OCI-LY7 (cell line): ENCODE data around the gene MRPS11. TPM values are rescaled to one million over a fixed set of nuclear protein-coding genes. Genes with fewer than 3 reads are reported as not detected.

Source experiments
- BruUV-seq: library from RNA; stranded (reverse); fragments of 400-500 nt; replicated peaks from 2 replicates; lab custom pipeline; 2021; lab: Mats Ljungman, UMichigan
- CTCF ChIA-PET: fragments of 300-600 bp; sonication (Branson Sonifier 250); formaldehyde crosslinking; loops from one replicate; lab custom pipeline; 2022; ENCODE audit warnings: antibody characterized with exemption; ENCODE audit not compliant: unreplicated experiment; lab: Charles Lee
- POLR2A ChIA-PET: fragments of 300-600 bp; sonication (Branson Sonifier 250); formaldehyde crosslinking; loops from one replicate; lab custom pipeline; 2022; ENCODE audit warnings: antibody characterized with exemption; lab: Charles Lee
- DNase-seq: peaks from one replicate; pipeline ENCODE4 v3.0.0-alpha.2; 2015; ENCODE audit warnings: low spot score
- H2AFZ ChIP-seq: fragments of 200-600 bp; sonication (generic), shearing (Covaris generic); 2 replicates; pipeline ENCODE4 v1.6.1; 2014; ENCODE audit warnings: mild to moderate bottlenecking, antibody characterized with exemption, low read length, moderate library complexity
- H3K27ac ChIP-seq: fragments of 200-600 bp; sonication (generic); 2 replicates; pipeline ENCODE4 v1.5.1; 2014; ENCODE audit warnings: mixed run types, low read depth, mild to moderate bottlenecking, moderate library complexity, low read length, inconsistent platforms; ENCODE audit not compliant: poor library complexity, severe bottlenecking
- H3K36me3 ChIP-seq: fragments of 200-600 bp; sonication (generic); 2 replicates; pipeline ENCODE4 v1.6.1; 2014; ENCODE audit warnings: mild to moderate bottlenecking, antibody characterized with exemption, low read length, moderate library complexity, mixed read lengths; ENCODE audit not compliant: insufficient read depth
- H3K4me1 ChIP-seq: fragments of 200-600 bp; sonication (generic); 2 replicates; pipeline ENCODE4 v1.5.1; 2014; ENCODE audit warnings: mild to moderate bottlenecking, low read length; ENCODE audit not compliant: insufficient read depth, poor library complexity, severe bottlenecking
- H3K4me2 ChIP-seq: fragments of 200-600 bp; sonication (generic); 2 replicates; pipeline ENCODE4 v1.6.1; 2014; ENCODE audit warnings: mild to moderate bottlenecking, low read length
- H3K4me3 ChIP-seq: fragments of 200-600 bp; sonication (generic); 2 replicates; pipeline ENCODE4 v1.5.1; 2014; ENCODE audit warnings: mild to moderate bottlenecking, low read depth, low read length; ENCODE audit not compliant: poor library complexity, severe bottlenecking
- H3K79me2 ChIP-seq: fragments of 200-600 bp; sonication (generic); 2 replicates; pipeline ENCODE4 v1.6.1; 2016; ENCODE audit warnings: low read depth, mild to moderate bottlenecking, low read length, moderate library complexity, mixed read lengths; ENCODE audit not compliant: insufficient read depth
- H3K9me2 ChIP-seq: fragments of 200-600 bp; sonication (generic); 2 replicates; pipeline ENCODE4 v1.6.1; 2016; ENCODE audit warnings: mild to moderate bottlenecking, low read length, mixed read lengths; ENCODE audit not compliant: insufficient read depth
- H3K9me3 ChIP-seq: fragments of 200-600 bp; sonication (generic); 2 replicates; pipeline ENCODE4 v1.6.1; 2014; ENCODE audit warnings: mild to moderate bottlenecking, mixed run types, low read length, mixed read lengths
- H4K20me1 ChIP-seq: fragments of 200-600 bp; sonication (generic); 2 replicates; pipeline ENCODE4 v1.6.1; 2014; ENCODE audit warnings: mild to moderate bottlenecking, antibody characterized with exemption, low read length, moderate library complexity, mixed read lengths; ENCODE audit not compliant: insufficient read depth
- EZH2phosphoT487 ChIP-seq: fragments of 200-600 bp; sonication (generic); IDR thresholded peaks from 2 replicates; pipeline ENCODE4 v1.6.1; 2018; ENCODE audit warnings: low read depth, borderline replicate concordance, mild to moderate bottlenecking, mixed run types, antibody characterized with exemption, low read length, moderate library complexity, mixed read lengths
- intact Hi-C: fragments of 100-400 bp; cut with micrococcal nuclease; formaldehyde crosslinking; loops from one replicate; pipeline ENCODE4 v1.10.0; 2022; ENCODE audit not compliant: unreplicated experiment
- total RNA-seq, 2 experiments: library from RNA; depleted of rRNA in 1 of 2; stranded (reverse); fragments of >200 nt in 1 of 2; shearing (Covaris generic) in 1 of 2; gene quantifications; 2 replicates each; pipeline ENCODE4 v1.2.3, GENCODE V29; 2014 to 2022
- TF ChIP-seq, protein P1 (sequence below): fragments of 200-600 bp; sonication (generic); conservative IDR thresholded peaks from 2 replicates; pipeline ENCODE4 v1.5.1; 2014; ENCODE audit warnings: mild to moderate bottlenecking, antibody characterized with exemption, low read length, moderate library complexity, mixed read lengths

The MRPS11 gene
- total RNA-seq, 2 experiments from 2014 or later = 61.6 to 84.0 TPM

DNA sequence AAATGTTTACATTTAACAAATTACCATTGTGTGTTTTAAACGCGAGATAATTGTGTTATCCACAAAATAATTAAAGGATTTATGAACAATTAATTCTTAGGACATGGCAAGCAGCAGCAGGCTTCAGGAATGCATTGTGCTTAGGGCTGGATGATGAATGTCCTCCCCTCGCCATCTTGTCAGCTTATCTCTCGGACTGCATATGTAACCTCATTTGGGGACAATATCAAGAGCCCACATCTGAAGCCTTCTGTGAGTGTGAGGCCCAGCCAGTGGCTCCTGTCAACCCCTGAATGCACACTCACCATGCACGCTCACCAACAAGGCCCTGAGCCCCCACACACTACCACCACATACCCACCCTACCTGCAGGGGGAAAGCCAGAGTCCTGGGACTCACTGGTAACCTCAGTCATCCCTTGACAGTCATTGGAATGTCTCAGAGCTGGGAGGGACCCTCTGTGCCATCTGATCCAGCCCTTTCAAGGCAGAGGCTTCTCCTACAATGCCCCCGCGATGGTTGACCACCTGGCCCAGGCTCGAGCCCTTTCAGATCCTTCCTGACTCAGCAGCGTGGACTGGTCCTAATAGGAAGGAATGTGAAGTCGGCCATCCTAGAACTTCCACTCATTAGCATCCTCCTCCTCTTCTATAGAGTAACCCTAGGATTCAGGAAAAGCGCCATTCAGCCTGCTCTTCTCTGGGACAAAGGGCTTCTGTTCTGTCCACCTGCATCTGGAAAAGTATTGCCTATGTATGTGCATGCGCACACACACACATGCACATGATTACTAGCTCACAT is 38.5 kb upstream of the MRPS11 start:
- intact Hi-C loops = no loop called here
- BruUV-seq = no TSS peak
- no peak overlapping the region for H3K4me3 ChIP-seq
- H3K36me3 ChIP-seq = no peaks in the 10 kb centered on the region
- H3K79me2 ChIP-seq = no peaks in the 10 kb centered on the region
- no peaks in the 10 kb centered on the region for H4K20me1 ChIP-seq
- no peak for DNase-seq
- POLR2A ChIA-PET = no interaction called here
- H3K9me3 ChIP-seq = no peaks in the 10 kb centered on the region
- H3K4me2 ChIP-seq = no peak overlapping the region
- CTCF ChIA-PET = no interaction called here
- no peak overlapping the region for H3K27ac ChIP-seq
- no peak for TF ChIP-seq EZH2phosphoT487
- TF ChIP-seq, protein P1, sequence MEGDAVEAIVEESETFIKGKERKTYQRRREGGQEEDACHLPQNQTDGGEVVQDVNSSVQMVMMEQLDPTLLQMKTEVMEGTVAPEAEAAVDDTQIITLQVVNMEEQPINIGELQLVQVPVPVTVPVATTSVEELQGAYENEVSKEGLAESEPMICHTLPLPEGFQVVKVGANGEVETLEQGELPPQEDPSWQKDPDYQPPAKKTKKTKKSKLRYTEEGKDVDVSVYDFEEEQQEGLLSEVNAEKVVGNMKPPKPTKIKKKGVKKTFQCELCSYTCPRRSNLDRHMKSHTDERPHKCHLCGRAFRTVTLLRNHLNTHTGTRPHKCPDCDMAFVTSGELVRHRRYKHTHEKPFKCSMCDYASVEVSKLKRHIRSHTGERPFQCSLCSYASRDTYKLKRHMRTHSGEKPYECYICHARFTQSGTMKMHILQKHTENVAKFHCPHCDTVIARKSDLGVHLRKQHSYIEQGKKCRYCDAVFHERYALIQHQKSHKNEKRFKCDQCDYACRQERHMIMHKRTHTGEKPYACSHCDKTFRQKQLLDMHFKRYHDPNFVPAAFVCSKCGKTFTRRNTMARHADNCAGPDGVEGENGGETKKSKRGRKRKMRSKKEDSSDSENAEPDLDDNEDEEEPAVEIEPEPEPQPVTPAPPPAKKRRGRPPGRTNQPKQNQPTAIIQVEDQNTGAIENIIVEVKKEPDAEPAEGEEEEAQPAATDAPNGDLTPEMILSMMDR = no peak
- no peaks in the 10 kb centered on the region for H3K4me1 ChIP-seq
- H2AFZ ChIP-seq = no peak overlapping the region
- no peaks in the 10 kb centered on the region for H3K9me2 ChIP-seq

- CTCF ChIA-PET = no interaction called here
- POLR2A ChIA-PET = interaction anchor here (0.7 kb wide), 1 partner anchor 67 kb away, joined by 3 read pairs; no protein-coding TSS in a partner anchor
- intact Hi-C loops = no loop called here
Measured at GRCh38 chr15:88430051-88430450, 37.5 kb upstream of the MRPS11 start.

More at GRCh38 chr15:88430051-88430450, 37.5 kb upstream of the MRPS11 start:
- no peaks in the 10 kb centered on the region for H3K9me2 ChIP-seq
- H3K79me2 ChIP-seq = no peaks in the 10 kb centered on the region
- H3K4me1 ChIP-seq = no peaks in the 10 kb centered on the region
- no peak overlapping the region for H3K4me3 ChIP-seq
- TF ChIP-seq, protein P1 = no peak
- no peak for DNase-seq
- no peak overlapping the region for H3K27ac ChIP-seq
- no peak overlapping the region for H2AFZ ChIP-seq
- H3K9me3 ChIP-seq = no peaks in the 10 kb centered on the region
- H4K20me1 ChIP-seq = no peaks in the 10 kb centered on the region
- H3K4me2 ChIP-seq = no peak overlapping the region
- H3K36me3 ChIP-seq = no peaks in the 10 kb centered on the region
- no TSS peak for BruUV-seq
